ENCODE data around the gene PCDHGA1. TPM values are rescaled to one million over a fixed set of nuclear protein-coding genes. Genes with fewer than 3 reads are reported as not detected.

Gene PCDHGA1
- total RNA-seq, result 0.22 and 0.40 TPM in 2 replicates

DNA sequence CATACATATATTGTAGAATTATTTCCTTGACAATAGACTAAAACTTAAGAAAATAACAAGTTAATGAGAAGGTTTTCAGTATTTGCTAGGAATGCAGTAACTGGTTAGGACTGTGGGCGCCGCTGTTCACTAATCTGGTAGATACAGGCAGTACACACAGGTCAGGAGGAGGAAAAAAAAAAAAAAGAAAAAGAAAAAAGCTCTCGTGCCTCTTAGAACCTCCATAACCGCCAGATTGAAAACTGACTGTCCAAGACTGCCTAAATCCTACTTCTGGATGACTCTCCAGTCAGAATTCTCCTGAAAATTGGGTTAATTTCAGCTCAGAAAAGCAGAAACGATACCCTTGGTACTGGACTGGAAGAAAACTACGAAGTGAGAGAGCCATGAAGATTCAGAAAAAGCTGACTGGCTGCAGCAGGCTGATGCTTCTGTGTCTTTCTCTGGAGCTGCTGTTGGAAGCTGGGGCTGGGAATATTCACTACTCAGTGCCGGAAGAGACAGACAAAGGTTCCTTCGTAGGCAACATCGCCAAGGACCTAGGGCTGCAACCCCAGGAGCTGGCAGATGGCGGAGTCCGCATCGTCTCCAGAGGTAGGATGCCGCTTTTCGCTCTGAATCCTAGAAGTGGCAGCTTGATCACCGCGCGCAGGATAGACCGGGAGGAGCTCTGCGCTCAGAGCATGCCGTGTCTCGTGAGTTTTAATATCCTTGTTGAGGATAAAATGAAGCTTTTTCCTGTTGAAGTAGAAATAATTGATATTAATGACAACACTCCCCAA is at the start of gene PCDHGA1:
Gene PCDHGA1, plus strand, starts transcription at position 216 of the 782 bp plus-strand sequence.

DNA sequence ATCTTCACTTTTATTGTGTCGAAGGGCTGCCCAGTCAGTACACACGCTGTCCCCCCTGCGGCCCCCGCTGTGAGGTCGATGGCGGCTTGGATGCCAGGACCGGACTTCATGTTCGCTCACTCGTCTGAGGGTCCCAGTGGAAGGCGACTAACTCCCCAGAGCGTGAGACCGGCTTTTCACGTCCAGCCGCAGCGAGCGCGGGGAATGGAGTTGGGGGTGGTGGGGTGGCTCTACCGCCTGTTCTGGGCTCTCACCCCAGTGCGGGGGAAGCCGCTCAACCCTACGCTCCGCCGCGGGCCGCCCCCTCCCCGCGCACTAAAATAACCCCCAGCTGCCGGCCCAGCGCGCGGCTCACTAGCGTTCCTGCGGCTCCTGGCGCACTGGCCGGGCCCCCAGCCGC is 26.6 kb upstream of the PCDHGA1 start, which contains the start of gene SLC25A2:
Gene SLC25A2, minus strand, starts transcription at position 294 of the 400 bp plus-strand sequence. Its CDS starts 184 bp downstream, at position 110.

DNA sequence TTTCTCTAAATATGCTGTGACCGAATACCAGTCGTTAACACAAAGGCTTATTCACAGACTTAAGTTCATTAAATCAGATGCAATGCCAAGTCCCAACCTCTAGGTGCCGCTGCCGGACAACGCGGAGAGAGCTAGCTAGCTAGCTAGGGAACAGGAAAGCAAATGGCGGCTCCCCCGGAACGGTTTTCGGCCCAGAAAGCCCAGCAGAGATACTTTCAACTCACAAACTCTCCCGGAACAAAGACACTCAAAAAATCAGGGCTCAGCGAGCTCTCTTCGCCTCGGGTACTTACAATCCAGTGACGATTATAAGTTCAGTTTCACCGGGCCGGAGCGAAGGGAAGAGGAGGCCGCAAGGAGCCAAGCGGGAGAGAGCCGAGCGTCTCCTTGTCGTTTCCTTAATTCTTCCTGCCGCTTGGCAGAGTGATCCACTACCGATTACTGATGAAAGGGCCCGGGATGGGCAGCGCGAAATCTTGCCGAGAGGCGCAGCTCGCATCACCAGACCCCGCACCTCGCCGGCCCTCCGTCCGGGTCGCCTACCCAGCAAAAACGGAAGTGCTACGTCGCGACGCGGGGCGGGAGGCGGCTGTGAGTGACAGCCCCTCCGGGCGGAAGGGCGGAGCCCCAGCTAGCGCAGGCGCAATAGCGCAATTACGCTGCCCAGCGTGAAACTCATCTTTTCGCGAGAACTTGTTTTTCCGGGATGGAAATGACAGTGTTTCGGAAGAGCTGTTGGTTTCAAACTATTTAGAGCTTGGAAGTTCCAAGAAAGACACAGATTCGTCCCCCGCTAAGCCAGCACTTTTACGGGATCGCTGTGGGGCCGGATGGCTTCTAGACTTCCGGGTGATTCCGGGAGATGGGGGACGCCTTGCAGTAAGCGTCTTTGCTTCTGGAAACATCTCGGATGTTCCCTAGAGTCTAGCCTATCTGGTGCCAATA is 9.8 kb upstream of the PCDHGA1 start, which contains the start of gene TAF7:
Gene TAF7, minus strand, starts transcription at position 560 of the 945 bp plus-strand sequence. CDS start 740 bp downstream, outside the sequence.

DNA sequence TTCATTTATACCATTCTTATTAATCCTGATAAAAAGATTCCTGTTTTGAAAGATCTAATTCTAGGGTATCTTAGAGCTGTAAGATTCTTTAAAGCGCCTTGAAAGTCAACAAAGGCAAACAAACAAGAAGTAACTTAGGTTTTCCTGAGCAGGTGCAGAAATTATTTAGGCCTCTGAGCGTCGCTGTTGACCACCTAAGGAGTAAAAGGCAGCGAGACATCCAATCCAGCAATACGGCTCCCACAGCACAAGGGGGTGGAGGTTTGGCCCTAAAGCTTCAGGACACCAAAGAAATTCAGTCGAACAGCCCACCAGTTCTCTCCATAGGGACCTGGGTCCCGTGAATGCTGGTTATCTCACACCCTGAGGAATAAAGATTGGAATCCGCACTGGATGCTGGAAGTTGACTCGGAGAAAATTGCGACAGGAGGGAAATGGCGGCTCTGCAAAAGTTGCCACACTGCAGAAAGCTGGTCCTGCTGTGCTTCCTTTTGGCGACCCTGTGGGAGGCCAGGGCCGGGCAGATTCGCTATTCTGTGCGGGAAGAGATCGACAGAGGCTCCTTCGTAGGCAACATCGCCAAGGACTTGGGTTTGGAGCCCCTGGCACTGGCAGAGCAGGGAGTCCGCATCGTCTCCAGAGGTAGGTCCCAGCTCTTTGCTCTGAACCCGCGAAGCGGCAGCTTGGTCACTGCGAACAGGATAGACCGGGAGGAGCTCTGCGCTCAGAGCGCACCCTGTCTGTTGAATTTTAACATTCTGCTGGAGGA is 8.4 kb downstream of the PCDHGA1 start, which contains the start of gene PCDHGA2:
Gene PCDHGA2, plus strand, starts transcription at position 223 of the 769 bp plus-strand sequence.

DNA sequence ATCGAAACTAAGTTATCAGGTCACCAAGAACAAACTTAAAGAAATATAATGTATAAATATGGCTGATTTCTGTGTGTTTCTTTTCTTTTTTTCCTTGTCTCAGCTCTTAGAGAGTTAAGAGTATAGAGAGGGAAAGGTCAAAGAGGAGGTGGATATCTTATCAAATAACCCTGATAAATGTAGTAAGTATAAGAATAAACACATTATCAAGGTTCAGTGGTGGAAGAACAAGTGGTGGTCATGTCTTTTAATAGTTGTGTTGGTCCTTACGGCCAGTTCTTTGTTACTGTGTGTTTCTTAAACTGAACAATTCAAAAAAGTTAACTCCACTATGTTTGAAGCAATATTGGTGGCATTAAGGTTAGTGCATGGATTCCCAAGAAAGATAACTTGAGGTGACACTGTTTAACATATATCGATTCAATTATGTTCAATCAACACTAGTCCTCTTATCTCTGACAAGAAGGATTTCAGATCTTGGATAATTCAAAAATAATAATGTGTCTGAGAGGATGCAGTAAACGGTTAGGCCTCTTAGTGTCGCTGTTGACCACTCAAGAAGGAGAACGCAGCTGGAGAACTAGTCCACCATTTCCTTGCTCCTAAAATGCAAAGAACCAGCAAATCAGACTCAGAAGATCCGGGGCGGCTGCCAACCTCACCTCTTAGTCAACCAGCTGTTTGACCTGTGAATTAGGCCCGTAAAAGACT is 13.1 kb downstream of the PCDHGA1 start, which contains the start of gene PCDHGA3:
Gene PCDHGA3, plus strand, starts transcription at position 588 of the 711 bp plus-strand sequence. CDS start 205 bp downstream, outside the sequence.

DNA sequence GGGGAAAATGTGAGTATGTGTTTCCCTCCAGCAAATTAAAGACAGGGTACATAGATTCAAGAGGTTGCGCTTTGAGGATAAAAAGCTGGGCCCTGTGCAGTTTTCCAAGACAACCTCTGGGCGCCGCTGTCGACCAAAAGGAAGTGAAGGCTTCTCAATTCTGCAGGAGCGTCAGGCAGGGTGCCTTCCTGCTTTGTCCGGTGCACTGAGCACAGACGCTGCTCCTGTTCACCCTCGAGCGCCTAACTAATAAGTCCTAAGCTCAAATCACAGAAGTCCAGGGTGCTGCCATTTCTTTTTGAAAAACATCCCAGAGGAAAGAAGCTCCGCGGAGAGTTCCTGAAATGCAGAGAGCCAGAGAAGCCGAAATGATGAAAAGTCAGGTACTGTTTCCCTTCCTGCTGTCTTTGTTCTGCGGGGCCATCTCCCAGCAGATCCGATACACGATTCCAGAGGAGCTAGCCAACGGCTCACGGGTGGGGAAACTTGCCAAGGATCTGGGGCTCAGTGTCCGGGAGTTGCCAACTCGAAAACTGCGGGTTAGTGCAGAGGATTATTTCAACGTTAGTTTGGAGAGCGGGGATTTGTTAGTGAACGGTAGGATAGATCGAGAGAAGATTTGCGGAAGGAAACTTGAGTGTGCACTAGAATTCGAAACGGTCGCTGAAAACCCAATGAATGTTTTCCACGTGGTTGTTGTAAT is 19.8 kb downstream of the PCDHGA1 start, which contains the start of gene PCDHGB1:
Gene PCDHGB1, plus strand, starts transcription at position 183 of the 703 bp plus-strand sequence. Its CDS starts 162 bp downstream, at position 345.

DNA sequence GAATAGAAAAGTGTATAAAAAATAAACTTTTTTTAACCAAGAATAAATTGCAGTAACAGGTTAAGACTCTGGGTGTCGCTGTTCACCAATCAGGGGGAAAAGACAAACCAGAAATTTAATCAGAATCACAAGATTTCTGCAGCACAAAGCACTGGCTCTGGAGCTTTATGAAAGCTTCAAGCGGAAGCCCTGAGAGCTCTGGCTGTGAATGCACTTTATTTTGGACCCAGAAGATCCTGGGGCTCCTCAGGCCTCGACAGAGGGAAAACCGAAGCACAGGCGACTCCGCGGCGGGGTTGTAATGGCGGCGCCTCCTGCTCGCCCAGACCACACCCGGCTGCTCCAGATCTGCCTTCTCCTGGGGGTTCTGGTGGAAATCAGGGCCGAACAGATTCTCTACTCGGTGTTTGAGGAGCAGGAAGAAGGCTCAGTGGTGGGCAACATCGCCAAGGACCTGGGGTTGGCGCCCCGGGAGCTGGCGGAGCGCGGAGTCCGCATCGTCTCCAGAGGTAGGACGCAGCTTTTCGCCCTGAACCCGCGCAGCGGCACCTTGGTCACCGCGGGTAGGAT is 24.7 kb downstream of the PCDHGA1 start, which contains the start of gene PCDHGA4:
Gene PCDHGA4, plus strand, starts transcription at position 122 of the 570 bp plus-strand sequence. Its CDS starts 87 bp downstream, at position 209.

DNA sequence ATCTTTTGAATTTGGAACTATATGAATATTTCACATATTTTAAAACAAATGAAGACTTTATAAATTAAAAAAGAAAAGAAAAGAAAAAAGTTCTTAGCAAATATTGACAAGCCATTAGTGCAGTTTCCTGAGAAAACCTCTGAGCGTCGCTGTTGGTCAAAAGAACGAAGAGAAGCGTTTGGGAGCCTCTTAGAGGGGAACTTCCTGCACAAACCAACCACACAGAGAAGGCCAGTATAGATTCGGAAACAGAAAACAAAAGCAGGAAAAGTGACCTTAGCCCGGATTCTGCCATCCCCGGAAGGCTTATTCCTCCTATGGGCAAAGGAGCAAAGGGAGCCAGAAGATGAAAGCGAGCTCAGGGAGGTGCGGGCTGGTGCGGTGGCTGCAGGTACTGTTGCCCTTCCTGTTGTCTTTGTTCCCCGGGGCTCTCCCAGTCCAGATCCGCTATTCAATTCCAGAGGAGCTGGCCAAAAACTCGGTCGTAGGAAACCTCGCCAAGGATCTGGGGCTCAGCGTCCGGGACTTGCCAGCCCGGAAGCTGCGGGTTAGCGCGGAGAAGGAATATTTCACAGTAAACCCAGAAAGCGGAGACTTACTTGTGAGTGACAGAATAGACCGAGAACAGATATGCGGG is 29.6 kb downstream of the PCDHGA1 start, which contains the start of gene PCDHGB2:
Gene PCDHGB2, plus strand, starts transcription at position 205 of the 637 bp plus-strand sequence. Its CDS starts 142 bp downstream, at position 347.

DNA sequence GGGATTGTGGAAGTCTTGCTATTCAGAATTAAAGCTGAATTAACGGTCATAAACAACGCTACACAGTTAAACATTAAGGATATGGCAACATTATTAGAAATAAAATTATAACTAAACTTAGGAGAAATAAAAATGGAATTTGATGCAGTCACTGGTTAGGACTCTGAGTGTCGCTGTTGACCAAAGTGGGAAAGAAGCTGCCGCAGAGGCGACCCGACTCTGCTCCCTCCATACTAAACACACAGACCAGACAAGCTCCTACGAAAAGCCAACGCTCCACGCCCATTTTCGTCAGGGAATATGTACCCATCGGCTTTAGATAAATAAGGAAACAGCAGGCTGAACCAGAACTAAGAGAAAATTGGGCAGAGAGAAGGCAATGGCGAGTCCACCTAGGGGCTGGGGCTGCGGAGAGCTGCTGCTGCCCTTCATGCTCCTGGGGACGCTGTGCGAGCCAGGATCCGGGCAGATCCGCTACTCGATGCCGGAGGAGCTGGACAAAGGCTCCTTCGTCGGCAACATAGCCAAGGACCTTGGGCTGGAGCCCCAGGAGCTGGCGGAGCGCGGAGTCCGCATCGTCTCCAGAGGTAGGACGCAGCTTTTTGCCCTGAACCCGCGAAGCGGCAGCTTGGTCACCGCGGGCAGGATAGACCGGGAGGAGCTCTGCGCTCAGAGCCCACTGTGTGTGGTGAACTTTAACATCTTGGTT is 33.8 kb downstream of the PCDHGA1 start, which contains the start of gene PCDHGA5:
Gene PCDHGA5, plus strand, starts transcription at position 211 of the 709 bp plus-strand sequence. Its CDS starts 169 bp downstream, at position 380.

DNA sequence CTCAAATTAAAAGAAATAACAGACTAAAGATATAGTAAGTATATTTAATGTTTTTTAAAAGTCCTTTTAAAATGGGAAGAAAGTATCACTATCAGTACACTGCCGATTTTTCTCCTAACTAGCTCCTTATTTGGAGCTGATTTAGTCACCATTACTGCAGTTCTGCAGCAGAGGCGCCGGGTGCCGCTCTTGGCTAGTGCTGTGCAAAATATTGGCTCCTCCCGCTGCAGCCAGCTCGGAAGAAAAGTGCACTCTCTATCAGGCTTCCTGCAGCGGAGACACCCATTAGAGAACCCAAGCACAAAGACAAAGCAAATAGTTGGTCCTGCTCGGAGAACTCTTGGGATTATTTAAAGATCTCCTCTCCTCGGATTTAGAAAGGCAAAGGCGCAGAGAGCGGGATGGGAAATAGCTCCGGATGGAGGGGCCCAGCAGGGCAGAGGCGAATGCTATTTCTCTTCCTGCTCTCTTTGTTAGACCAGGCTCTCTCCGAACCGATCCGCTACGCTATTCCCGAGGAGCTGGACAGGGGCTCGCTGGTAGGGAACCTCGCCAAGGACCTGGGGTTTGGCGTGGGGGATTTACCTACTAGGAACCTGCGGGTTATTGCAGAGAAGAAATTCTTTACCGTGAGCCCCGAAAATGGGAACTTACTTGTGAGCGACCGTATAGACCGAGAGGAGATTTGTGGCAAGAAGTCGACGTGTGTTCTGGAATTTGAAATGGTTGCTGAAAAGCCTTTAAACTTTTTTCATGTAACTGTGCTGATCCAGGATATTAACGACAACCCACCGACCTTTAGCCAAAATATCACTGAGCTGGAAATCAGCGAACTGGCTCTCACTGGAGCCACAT is 39.9 kb downstream of the PCDHGA1 start, which contains the start of gene PCDHGB3:
Gene PCDHGB3, plus strand, starts transcription at position 249 of the 855 bp plus-strand sequence. Its CDS starts 153 bp downstream, at position 402.

DNA sequence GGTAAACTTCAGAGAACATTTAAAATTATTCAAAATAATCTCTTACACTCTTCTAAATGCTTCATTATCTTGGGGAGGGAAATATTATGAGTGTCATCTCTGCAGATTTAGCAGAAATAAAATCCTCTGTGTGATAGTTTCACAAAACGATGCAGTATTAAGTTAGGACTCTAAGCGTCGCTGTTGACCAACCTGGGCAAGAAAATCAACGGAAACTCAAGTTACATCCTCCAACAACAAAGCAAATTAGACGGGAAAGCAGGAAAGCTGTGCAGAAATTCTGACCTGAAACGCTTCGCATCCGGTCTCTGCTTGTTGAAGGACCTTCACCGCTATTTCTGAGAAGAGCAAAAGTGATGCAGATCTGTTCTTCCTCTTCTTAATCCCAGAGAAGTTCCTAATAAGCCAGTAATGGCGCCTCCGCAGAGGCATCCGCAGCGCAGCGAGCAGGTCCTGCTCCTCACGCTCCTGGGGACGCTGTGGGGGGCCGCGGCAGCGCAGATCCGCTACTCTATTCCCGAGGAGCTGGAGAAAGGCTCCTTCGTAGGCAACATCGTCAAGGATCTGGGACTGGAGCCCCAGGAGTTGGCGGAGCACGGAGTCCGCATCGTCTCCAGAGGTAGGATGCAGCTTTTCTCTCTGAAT is 43.5 kb downstream of the PCDHGA1 start, which contains the start of gene PCDHGA6:
Gene PCDHGA6, plus strand, starts transcription at position 219 of the 645 bp plus-strand sequence. Its CDS starts 193 bp downstream, at position 412.

DNA sequence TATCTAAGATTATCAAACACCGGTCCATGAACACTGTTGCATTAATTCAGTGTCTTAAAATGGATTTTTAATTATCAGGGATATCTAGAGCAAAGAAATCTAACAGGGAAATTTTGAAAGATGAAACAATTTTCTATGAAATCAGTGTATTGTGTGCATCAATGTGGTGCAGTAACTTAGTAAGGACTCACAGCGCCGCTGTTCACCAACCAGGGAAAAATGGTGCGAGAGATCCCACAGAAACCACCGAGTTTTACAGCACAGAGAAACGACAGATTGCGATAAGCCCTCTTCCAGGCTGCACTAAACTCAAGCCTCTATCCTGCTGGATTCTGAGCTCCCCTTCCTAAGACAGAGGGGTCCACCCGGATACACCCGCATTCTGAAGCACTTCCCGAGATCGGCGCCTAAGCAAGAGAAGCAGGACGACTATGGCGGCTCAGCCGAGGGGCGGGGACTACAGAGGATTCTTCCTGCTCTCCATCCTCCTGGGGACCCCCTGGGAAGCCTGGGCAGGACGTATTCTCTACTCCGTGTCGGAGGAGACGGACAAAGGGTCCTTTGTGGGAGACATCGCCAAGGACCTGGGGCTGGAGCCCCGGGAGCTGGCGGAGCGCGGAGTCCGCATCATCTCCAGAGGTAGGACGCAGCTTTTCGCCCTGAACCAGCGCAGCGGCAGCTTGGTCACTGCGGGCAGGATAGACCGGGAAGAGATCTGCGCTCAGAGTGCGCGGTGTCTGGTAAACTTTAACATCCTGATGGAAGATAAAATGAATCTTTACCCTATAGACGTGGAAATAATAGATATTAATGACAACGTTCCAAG is 52.4 kb downstream of the PCDHGA1 start, which contains the start of gene PCDHGA7:
Gene PCDHGA7, plus strand, starts transcription at position 274 of the 826 bp plus-strand sequence. Its CDS starts 158 bp downstream, at position 432.

DNA sequence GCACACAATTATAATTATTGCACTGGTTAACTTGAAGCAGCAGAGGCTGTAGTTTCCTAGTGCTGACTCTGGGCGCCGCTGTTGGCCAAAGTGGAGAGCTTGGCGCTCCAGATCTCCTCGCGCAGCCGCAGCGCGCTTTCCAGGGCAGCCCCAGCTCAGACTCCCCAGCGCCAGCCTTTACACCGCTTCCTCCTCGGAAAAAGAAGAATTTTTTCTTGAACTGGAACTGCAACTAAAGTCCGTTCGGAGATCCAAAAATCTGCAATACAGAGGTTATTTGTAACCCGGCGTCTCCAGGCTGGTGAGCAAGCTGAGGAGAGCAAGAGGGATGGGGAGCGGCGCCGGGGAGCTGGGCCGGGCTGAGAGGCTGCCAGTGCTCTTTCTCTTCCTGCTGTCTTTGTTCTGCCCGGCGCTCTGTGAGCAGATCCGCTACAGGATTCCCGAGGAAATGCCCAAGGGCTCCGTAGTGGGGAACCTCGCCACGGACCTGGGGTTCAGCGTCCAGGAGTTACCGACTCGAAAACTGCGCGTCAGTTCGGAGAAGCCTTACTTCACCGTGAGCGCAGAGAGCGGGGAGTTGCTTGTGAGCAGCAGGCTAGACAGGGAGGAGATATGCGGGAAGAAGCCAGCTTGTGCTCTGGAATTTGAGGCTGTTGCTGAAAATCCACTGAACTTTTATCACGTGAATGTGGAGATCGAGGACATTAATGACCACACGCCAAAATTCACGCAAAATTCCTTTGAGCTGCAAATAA is 57.4 kb downstream of the PCDHGA1 start, which contains the start of gene PCDHGB4:
Gene PCDHGB4, plus strand, starts transcription at position 142 of the 755 bp plus-strand sequence. Its CDS starts 187 bp downstream, at position 329.

DNA sequence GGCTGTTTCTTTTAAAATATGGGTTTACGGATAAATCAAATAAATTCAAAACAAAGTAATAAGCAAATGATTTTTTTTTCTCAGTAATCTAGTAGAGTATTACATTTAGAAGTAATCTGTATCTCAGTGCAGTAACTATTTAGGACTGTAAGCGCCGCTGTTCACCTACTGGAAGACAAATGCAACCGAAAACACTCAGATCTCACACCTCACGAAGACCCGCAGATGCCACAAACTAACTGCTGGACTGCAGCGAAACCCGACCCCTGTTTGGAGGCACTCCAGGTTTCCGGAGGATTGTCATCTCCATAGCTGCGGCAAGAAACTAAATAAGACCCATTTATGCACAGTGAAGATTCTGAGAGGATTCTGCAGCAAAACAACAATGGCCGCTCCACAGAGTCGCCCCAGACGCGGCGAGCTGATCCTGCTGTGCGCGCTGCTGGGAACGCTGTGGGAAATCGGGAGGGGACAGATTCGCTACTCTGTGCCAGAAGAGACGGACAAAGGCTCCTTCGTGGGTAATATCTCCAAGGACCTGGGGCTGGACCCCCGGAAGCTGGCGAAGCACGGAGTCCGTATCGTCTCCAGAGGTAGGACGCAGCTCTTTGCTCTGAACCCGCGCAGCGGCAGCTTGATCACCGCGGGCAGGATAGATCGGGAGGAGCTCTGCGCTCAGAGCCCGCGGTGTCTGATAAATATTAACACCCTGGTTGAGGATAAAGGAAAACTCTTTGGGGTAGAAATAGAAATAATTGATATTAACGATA is 62.3 kb downstream of the PCDHGA1 start, which contains the start of gene PCDHGA8:
Gene PCDHGA8, plus strand, starts transcription at position 205 of the 770 bp plus-strand sequence. Its CDS starts 181 bp downstream, at position 386.

All from thoracic aorta endothelial cell (primary cell).